HG03135 (cell line): ENCODE results near the gene PARN.
"Not testable (repeated sequence)": the region's sequence is repeated elsewhere in the genome, so short reads cannot be mapped to it uniquely, and the experiment has no call there.

Source experiments
- ATAC-seq: cut with Tn5 transposase; IDR thresholded peaks from one replicate; pipeline ENCODE4 v1.9.1; 2021; ENCODE audit warnings: mild to moderate bottlenecking, moderate library complexity; ENCODE audit not compliant: unreplicated experiment

Gene PARN

GRCh38 chr16:14444979-14445810 is 184.9 kb downstream of the PARN start:
- no peak for ATAC-seq

GRCh38 chr16:14441533-14441932 is 188.5 kb downstream of the PARN start:
- ATAC-seq = not testable (repeated sequence)

DNA sequence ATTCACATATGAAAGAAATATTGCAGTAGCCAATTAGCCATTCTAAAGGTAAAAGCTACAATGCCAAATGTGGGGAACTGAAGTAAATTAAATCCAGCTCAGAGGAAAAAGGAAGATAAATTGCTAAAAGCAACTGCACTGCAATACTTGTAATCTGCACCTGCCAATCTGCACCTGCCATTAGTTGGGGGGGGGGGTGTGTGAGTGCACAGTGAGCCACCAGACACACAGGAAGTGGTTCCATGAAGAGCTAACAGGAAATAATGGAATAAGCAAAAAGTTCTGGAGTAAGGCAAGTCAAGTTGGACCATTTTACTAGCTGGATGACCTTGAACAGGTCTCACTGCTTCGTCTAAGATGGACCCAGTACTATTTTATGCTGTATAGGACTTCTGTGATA is 191.8 kb downstream of the PARN start:
- no peak for ATAC-seq

DNA sequence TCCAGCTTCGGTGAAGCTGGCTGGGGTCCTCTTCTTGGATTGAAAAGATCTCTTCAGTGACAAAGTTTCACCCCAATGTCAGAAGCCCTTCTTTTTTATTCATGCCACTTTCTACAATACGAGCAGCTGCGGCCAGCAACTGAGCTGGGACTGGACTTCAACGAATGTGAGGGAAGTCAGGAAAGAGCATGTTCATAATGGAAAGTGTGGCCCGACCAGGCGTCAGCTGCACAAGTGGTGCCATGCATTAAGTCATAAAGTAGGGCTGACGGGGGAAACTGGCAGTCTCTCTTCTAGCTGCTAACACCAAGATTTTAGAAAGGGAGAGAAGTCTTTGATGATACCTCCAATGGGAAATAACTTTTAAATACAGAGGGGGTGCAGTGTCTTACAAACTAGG is 192.6 kb downstream of the PARN start:
- no peak for ATAC-seq

DNA sequence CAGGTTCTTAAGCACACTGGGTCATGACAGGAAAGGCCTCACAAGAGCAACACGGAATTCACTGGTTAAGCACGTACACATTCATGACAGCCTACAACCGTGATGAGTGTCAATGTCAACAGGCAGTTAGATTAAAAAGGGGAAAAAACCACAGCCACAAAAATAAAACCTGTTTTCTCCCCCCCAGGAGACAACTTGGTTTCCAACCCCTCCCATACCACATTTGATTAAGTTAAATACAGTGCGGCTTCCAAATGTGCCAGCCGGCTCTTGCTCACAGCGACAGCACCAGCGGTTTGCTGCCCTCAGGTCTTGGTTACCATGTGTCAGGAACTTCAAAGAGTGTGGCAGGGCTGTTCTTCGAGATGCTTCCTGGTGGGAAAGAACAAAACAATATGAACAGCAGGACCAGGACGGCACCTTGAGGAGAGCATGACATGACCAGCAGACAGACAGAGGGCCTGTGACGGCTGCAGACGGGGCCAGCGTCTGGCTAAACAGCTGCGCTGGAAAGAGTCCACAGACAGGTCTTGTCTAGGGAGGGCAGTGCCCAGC is 193.6 kb downstream of the PARN start:
- no peak for ATAC-seq

DNA sequence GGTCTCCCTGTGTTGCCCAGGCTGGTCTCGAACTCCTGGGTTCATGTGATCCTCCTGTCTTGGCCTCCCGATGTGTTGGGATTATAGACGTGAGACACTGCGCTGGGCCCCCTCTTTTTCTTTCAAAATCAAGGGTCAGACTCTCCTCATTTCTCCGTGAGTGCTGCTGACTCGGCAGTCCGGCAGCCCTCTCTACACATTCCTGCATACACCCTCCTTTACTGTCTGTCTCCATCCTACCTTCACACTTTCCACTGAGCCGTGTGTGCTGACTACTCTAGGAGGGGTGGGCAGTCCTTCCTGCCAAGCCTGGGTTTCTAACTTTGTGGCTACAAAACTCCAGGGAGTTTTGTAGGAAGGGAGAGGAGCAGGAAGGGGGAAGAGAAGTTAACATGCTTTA is 195.2 kb downstream of the PARN start:
- no peak for ATAC-seq

- not testable (repeated sequence) for ATAC-seq
These were observed 201.0 kb downstream of the PARN start for GRCh38 chr16:14428971-14429637.

DNA sequence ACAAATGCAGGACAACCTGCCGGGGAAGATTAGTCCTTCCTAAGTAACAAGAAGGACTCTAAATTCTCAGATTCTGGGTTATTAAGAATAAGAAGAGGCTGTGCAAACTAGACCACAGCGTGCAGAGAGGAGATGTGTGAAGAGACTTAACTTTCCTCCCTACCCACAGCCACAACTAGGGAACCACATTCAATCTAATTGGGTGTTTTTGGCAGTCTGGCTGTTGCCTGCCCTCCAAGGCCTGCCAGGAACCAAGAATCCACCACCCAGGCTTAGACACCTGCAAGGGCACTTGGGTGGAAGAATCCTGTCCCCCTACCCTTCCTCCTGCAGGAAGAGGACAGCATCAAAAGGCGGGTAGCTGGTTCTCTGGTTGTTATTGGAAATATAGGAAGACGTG is 202.0 kb downstream of the PARN start:
- no peak for ATAC-seq

DNA sequence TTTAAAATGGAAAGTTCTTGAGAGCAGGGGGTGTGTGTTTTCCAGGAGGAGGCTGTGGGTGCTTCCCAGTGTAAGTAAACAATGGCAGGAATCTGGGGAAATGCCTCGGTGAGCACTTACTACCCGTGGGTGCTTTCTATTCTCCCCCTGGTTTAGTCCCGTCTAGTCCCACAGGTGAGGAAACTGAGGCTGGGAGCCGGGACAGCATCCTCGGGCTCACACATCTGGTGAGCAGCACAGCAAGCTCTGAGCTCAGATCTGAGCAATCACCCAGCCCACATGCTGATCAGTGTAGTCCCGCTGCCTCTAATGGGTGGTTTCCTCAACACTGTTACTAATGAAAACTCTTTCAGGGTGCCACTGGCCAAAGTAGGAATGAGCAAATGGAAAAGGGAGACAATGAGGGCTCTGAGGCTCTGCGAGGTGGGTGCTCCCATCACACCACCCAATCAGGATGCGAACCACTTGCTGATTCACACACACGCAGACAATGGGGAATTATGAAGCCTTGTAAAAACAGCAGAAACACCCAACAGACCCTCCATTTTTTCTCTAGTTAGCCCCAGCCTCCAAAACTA is 202.6 kb downstream of the PARN start:
- no peak for ATAC-seq

- no peak for ATAC-seq
These were observed 205.5 kb downstream of the PARN start for GRCh38 chr16:14424595-14424994.

GRCh38 chr16:14423344-14423743 is 206.7 kb downstream of the PARN start:
- ATAC-seq = no peak

DNA sequence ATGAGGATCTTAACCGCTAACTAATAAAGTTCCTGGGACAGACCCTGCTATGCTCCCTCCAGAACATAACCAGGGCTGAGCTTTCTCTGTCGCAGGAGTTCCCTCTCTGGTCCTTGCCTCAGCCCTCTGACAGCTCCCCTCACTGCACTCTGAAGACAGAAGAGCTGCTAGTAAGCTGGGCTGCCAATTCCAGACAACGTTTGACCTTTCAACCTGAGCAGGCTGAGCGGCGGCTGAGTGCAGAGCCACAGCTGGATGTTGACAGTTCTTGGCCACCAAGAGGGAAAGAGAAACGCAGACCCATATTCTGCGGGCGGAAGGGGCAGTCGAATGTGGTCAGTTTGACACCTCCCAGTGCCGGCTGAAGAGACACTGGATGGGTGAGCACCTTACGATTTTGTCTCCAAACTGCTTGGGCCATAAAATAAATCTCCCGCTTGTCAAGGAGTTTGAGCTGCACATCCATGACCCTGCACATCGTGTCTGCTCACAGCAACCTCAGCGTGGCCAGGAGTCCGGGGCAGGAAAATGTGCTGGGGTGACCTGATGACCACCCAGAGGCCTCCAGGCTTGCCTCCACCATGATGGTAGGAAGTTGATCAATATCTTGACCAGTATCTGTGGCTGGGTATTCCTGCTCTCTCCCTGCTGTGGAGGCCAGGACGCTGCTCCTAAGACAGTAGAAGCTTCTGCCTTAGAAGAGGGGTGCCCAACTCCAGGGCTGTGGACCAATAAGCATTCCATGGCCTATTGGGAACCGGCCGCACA is 209.2 kb downstream of the PARN start:
- no peak for ATAC-seq

GRCh38 chr16:14420243-14420642 is 209.8 kb downstream of the PARN start:
- ATAC-seq = not testable (repeated sequence)

DNA sequence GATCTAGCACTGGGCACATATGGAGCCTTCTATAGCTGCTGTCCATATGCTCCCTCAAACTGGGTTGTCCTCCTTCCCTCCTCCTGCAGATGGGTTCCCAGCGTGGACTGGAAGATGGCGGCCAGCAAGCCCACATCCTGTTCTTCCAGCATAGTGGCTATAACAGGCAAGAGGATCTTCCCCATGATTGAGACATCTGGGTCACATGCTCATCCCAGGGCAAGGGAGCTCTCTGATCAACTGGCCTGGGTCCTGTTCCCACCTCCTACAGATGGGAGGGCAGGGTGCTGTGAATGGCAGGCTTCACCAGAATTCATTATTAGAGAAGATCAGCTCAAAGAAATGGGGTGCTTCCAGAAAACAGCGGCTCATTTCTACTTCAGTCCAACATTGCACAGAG is 210.2 kb downstream of the PARN start:
- ATAC-seq = no peak

GRCh38 chr16:14418795-14419225 is 211.2 kb downstream of the PARN start:
- no peak for ATAC-seq

- ATAC-seq = no peak
These were observed 213.9 kb downstream of the PARN start for GRCh38 chr16:14416184-14416583.

GRCh38 chr16:14415291-14415690 is 214.8 kb downstream of the PARN start:
- ATAC-seq = no peak

GRCh38 chr16:14409563-14409962 is 220.5 kb downstream of the PARN start:
- ATAC-seq = no peak

DNA sequence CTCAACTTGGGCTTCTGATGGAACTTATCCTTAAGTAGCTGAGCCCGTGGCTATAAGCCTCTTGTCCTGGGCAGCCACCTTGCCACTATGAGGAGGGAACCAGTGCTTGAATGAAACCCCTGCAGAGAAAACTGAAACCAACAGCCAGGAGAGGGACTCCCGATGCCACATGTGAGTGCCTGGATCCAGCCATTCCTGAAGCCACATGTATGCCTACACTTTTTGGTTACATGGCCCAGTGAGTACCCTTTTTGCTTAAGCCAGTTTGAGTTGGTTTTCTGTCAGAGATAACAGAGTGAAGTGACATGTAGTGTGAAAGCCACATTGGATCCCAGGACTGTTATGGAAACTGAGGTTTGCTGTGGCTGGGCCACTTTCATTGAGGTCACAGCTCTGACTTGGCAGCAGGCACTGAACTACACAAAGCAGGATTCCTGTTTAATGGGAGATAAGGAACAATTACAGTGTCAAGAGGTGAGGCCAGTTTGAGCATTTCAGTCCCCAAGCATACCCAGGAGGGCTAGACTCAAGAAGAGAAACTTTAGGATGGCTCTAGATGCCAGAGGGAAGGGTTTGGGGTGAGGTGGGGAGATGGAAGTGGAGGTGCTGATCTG is 222.2 kb downstream of the PARN start:
- ATAC-seq = no peak
